Endothelial cell of umbilical vein (primary cell): Measurements from ENCODE around the gene EHBP1L1. TPM values are rescaled to one million over a fixed set of nuclear protein-coding genes. Genes with fewer than 3 reads are reported as not detected.

Experiments used
- BruUV-seq: library from RNA; stranded (reverse); fragments of 400-500 nt; replicated peaks from 2 replicates; lab custom pipeline; 2021; lab: Mats Ljungman, UMichigan
- CTCF ChIA-PET: fragments of 300-600, 350-600 bp; sonication (Branson Sonifier 250); formaldehyde crosslinking; loops from one replicate; lab custom pipeline; 2021; ENCODE audit warnings: antibody characterized with exemption, inconsistent platforms; lab: Charles Lee
- POLR2A ChIA-PET: fragments of 300-600, 350-600 bp; sonication (Branson Sonifier 250); formaldehyde crosslinking; loops from one replicate; lab custom pipeline; 2021; ENCODE audit warnings: antibody characterized with exemption, inconsistent platforms; lab: Charles Lee
- DNase-seq: peaks from one replicate; pipeline ENCODE4 v3.0.0-alpha.2; 2011; ENCODE audit warnings: low read depth, low spot score
- FAIRE-seq: peaks from 2 replicates; lab custom pipeline; 2011; peaks lifted over from hg19 to GRCh38; lab: Jason Lieb, UNC
- H2AFZ ChIP-seq: 2 replicates; pipeline ENCODE4 v1.6.0; 2012; ENCODE audit warnings: low read depth, low read length, control low read depth, inconsistent platforms
- H3K27ac ChIP-seq: 2 replicates; pipeline ENCODE4 v1.5.1; 2011; ENCODE audit warnings: low read depth, mild to moderate bottlenecking, control low read depth, low read length, moderate library complexity; ENCODE audit not compliant: insufficient read depth
- H3K27me3 ChIP-seq, 2 experiments: 2 replicates each; pipeline versions ENCODE4 v1.6.0 to v1.6.1; 2011; ENCODE audit warnings: low read length in 2 of 2, mixed read lengths in 1 of 2; ENCODE audit not compliant: control insufficient read depth in 2 of 2, insufficient read depth in 2 of 2
- H3K36me3 ChIP-seq, 2 experiments: 2 replicates in 1 of 2; 3 replicates in 1 of 2; pipeline ENCODE4 v1.5.1; 2011; ENCODE audit warnings: low read length in 2 of 2, mild to moderate bottlenecking in 1 of 2, moderate library complexity in 1 of 2; ENCODE audit not compliant: control insufficient read depth in 2 of 2, insufficient read depth in 2 of 2; ENCODE audit errors: extremely low read depth in 1 of 2
- H3K4me1 ChIP-seq: 3 replicates; pipeline ENCODE4 v1.5.1; 2011; ENCODE audit warnings: mild to moderate bottlenecking, low read length; ENCODE audit not compliant: control insufficient read depth, insufficient read depth; ENCODE audit errors: extremely low read depth
- H3K4me2 ChIP-seq: 2 replicates; pipeline ENCODE4 v1.6.1; 2011; ENCODE audit warnings: low read length, control low read depth, mixed read lengths; ENCODE audit not compliant: insufficient read depth
- H3K4me3 ChIP-seq, 3 experiments: fragments of 200-600 bp in 1 of 3; sonication (generic), shearing (Covaris generic) in 1 of 3; replicated peaks in 1 of 3; 2 replicates each; pipeline ENCODE4 v1.5.1; 2011 to 2016; ENCODE audit warnings: control low read depth in 3 of 3, low read length in 3 of 3, mild to moderate bottlenecking in 2 of 3, inconsistent platforms in 1 of 3, low read depth in 1 of 3, moderate library complexity in 1 of 3; ENCODE audit not compliant: insufficient read depth in 1 of 3
- H3K79me2 ChIP-seq: 2 replicates; pipeline ENCODE4 v1.6.0; 2012; ENCODE audit warnings: low read length, inconsistent platforms; ENCODE audit not compliant: control insufficient read depth, insufficient read depth
- H3K9ac ChIP-seq: replicated peaks from 2 replicates; pipeline ENCODE3; 2011; ENCODE audit warnings: low read length, control low read depth; ENCODE audit not compliant: insufficient read depth; ENCODE audit errors: extremely low read depth
- H3K9me1 ChIP-seq: replicated peaks from 3 replicates; pipeline ENCODE4 v1.6.0; 2011; ENCODE audit warnings: mild to moderate bottlenecking, low read length; ENCODE audit not compliant: control insufficient read depth, insufficient read depth; ENCODE audit errors: extremely low read depth
- H3K9me3 ChIP-seq: replicated peaks from 2 replicates; pipeline ENCODE4 v1.5.1; 2012; ENCODE audit warnings: low read length, inconsistent platforms; ENCODE audit not compliant: control insufficient read depth, insufficient read depth
- H4K20me1 ChIP-seq: replicated peaks from 2 replicates; pipeline ENCODE3; 2011; ENCODE audit warnings: mild to moderate bottlenecking, low read length; ENCODE audit not compliant: control insufficient read depth, insufficient read depth; ENCODE audit errors: extremely low read depth
- FOS ChIP-seq: IDR thresholded peaks from 2 replicates; pipeline ENCODE4 v1.6.1; 2011; ENCODE audit warnings: mild to moderate bottlenecking, low read length, moderate library complexity, borderline replicate concordance; ENCODE audit not compliant: insufficient read depth
- GATA2 ChIP-seq: IDR thresholded peaks from 2 replicates; pipeline ENCODE4 v1.7.0; 2011; ENCODE audit warnings: low read depth, mild to moderate bottlenecking, moderate library complexity, mixed read lengths, low read length; ENCODE audit not compliant: insufficient read length, insufficient read depth
- JUN ChIP-seq: IDR thresholded peaks from 2 replicates; pipeline ENCODE4 v1.6.1; 2011; ENCODE audit warnings: borderline replicate concordance, low read depth; ENCODE audit not compliant: insufficient read length, insufficient read depth
- MYC ChIP-seq: IDR thresholded peaks from one replicate; pipeline ENCODE4 v1.6.1; 2011; ENCODE audit warnings: mild to moderate bottlenecking, low read depth, low read length
- POLR2A ChIP-seq: IDR thresholded peaks from 2 replicates; pipeline ENCODE4 v1.6.1; 2012; ENCODE audit warnings: low read depth, mild to moderate bottlenecking, control low read depth, low read length
- POLR2AphosphoS5 ChIP-seq: IDR thresholded peaks from 2 replicates; pipeline ENCODE4 v1.6.1; 2012; ENCODE audit warnings: low read depth, mild to moderate bottlenecking, control low read depth, low read length, moderate library complexity; ENCODE audit not compliant: insufficient read depth
- dilution Hi-C: fragments of 300-500 bp; cut with MboI; formaldehyde crosslinking; loops from one replicate; pipeline ENCODE4 v1.15.0; 2019; ENCODE audit warnings: low sequenced_read_pairs; ENCODE audit not compliant: extremely low pct_ligation_motif_present
- intact Hi-C: fragments of 100-400 bp; cut with micrococcal nuclease; formaldehyde crosslinking; loops from one replicate; pipeline ENCODE4 v1.10.0; 2022
- polyA plus RNA-seq, 4 experiments: library from polyadenylated mRNA; depleted of rRNA in 3 of 4; stranded (reverse) in 3 of 4; unstranded in 1 of 4; fragments of >200 nt; gene quantifications; 2 replicates each; pipeline versions ENCODE4 v1.2.1 to v1.2.3, GENCODE V29; 2011 to 2012; ENCODE audit warnings: missing spikeins in 1 of 4
- total RNA-seq: library from RNA; stranded (reverse); gene quantifications from 2 replicates; pipeline ENCODE4 v1.2.3, GENCODE V29; 2021
- TF ChIP-seq, protein P1 (sequence below): IDR thresholded peaks from 2 replicates; pipeline ENCODE4 v1.6.1; 2011; ENCODE audit not compliant: insufficient read depth, insufficient read length

Gene EHBP1L1
- total and polyA plus RNA-seq, 2 donors (not counting 3 experiments of a cell fraction or from before 2014, with no cell fraction given) = 12.7 to 19.7 TPM

DNA sequence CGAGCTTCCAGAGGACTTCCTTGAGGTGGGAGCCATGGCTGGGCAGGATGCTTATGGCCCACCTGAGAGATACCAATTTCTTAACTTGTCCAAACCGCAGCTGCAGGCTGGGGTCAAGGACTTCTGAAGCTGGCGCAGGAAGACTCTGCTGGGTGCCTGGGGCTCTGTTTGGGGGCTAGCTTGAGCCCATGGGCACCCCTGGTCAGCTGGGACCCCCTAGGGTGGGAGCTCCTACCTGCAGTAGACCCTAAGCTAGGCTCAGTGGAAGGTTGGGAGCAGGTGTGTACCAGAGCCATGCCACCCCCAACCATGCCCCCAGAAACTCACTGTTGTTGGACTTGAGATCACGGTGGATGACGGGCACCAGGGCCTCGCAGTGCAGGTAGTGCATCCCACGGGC is 36.8 kb downstream of the EHBP1L1 start:
- no peaks in the 10 kb centered on the region for H3K9me3 ChIP-seq
- no peak overlapping the region for H2AFZ ChIP-seq
- no TSS peak for BruUV-seq
- dilution Hi-C loops (no loop called here), intact Hi-C loops (no loop called here)
- peak overlapping the region; percentile 85 for H3K27ac ChIP-seq
- peak overlapping the region; percentile 88 for H3K4me2 ChIP-seq
- no peak for FAIRE-seq
- no peaks in the 10 kb centered on the region for H3K27me3 ChIP-seq
- peak overlapping the region; percentile 81 to 87 (median 81) for H3K4me3 ChIP-seq
- TF ChIP-seq POLR2A (no peak), JUN (no peak), GATA2 (no peak), POLR2AphosphoS5 (no peak), FOS (no peak), MYC (no peak)
- TF ChIP-seq, protein P1, sequence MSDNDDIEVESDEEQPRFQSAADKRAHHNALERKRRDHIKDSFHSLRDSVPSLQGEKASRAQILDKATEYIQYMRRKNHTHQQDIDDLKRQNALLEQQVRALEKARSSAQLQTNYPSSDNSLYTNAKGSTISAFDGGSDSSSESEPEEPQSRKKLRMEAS = no peak
- peaks cover 57% of the 10 kb centered on the region for H3K4me1 ChIP-seq
- DNase-seq = no peak
- H3K79me2 ChIP-seq = peaks cover 79% of the 10 kb centered on the region
- ChIA-PET CTCF (interaction anchor here (1.6 to 6.2 kb wide), 3 partner anchors 18 to 25 kb away, joined by 5 to 54 read pairs (median 5); partner anchors contain the start of genes KCNK7 and SIPA1), POLR2A (no interaction called here)
- H3K9ac ChIP-seq = peak overlapping the region; percentile 69
- H4K20me1 ChIP-seq = no peaks in the 10 kb centered on the region
- no peaks in the 10 kb centered on the region for H3K9me1 ChIP-seq
- peaks cover 1 to 23% of the 10 kb centered on the region in 2 experiments for H3K36me3 ChIP-seq
